ENCODE measurements around the gene TSPAN15.

- TF ChIP-seq CTCF (tag by site-specific recombination; IDR thresholded peaks at IDR 0.05) = no peak
- no peak for TF ChIP-seq ZNF837 (tag by site-specific recombination; IDR thresholded peaks at IDR 0.05)
- TF ChIP-seq ZNF184 (tag by site-specific recombination; IDR thresholded peaks at IDR 0.05) = no peak
- no peak for TF ChIP-seq ZNF239 (tag by site-specific recombination; IDR thresholded peaks at IDR 0.05)
- no peak for TF ChIP-seq REST (tag by site-specific recombination; IDR thresholded peaks at IDR 0.05)
- no peak for TF ChIP-seq ZNF24 (tag by site-specific recombination; IDR thresholded peaks at IDR 0.05)
- TF ChIP-seq ZNF335 (tag by site-specific recombination; conservative IDR thresholded peaks at IDR 0.05) = no peak
Measured at GRCh38 chr10:69481811-69482524, 30.7 kb downstream of the TSPAN15 start.
